ENCODE measurements around the gene AKR1B15. TPM values are rescaled to one million over a fixed set of nuclear protein-coding genes. Genes with fewer than 3 reads are reported as not detected.

The AKR1B15 gene
- total RNA-seq, result not detected in 2 replicates

GRCh38 chr7:134548877-134549276 lies at the start of gene AKR1B15:
AKR1B15 (plus strand) TSS chr7:134549110; CDS start chr7:134564620, 15,510 bp downstream.

Other genes with a start within 250 kb of the AKR1B15 start
- gene SLC35B4, start 232.2 kb upstream of the AKR1B15 start, total RNA-seq, result 11.9 and 12.7 TPM in 2 replicates
- gene AKR1B1, start 90.0 kb upstream of the AKR1B15 start, total RNA-seq, result 90.6 and 98.5 TPM in 2 replicates
- 0.15 TPM in 1 of 2 replicates, not detected in the other for gene AKR1B10, start 21.5 kb upstream of the AKR1B15 start, total RNA-seq
- 7.1 and 10.3 TPM in 2 replicates for gene BPGM, start 97.7 kb downstream of the AKR1B15 start, total RNA-seq
- 120 and 124 TPM in 2 replicates for gene CALD1, start 230.5 kb downstream of the AKR1B15 start, total RNA-seq

Measured in mammary microvascular endothelial cell (primary cell).